Ovary (tissue), 9 donors: ENCODE data around the gene ST3GAL3. TPM values are rescaled to one million over a fixed set of nuclear protein-coding genes. Genes with fewer than 3 reads are reported as not detected.

ENCODE experiments used
- DNase-seq, 5 donors: peaks; one replicate each; pipeline ENCODE4 v3.0.0-alpha.2; 2019 to 2020
- H3K27ac ChIP-seq, 2 donors: fragments of 200-600 bp; one replicate each; pipeline versions ENCODE4 v1.5.1 to v1.8.0; 2019 to 2022
- H3K27me3 ChIP-seq: fragments of 200-600 bp; one replicate; pipeline ENCODE4 v1.8.0; 2022
- H3K36me3 ChIP-seq: fragments of 200-600 bp; sonication (generic); one replicate; pipeline ENCODE4 v1.5.1; 2019
- H3K4me1 ChIP-seq: one replicate; pipeline ENCODE4 v1.8.1; 2013; ENCODE audit warnings: mild to moderate bottlenecking, moderate library complexity; ENCODE audit not compliant: insufficient read depth
- H3K4me3 ChIP-seq: fragments of 200-600 bp; sonication (generic); one replicate; pipeline ENCODE4 v1.5.1; 2017
- H3K9me3 ChIP-seq, 2 donors: fragments of 200-600 bp in 1 of 2; sonication (generic) in 1 of 2; one replicate each; pipeline versions ENCODE4 v1.5.1 to v1.8.1; 2013 to 2019; ENCODE audit warnings: mild to moderate bottlenecking in 1 of 2, moderate library complexity in 1 of 2
- CTCF ChIP-seq, 3 donors: fragments of 450-650 bp in 2 of 3; fragments of 200-600 bp in 1 of 3; IDR thresholded peaks; one replicate each; pipeline versions ENCODE4 v1.5.1 to v1.8.0; 2016 to 2022; ENCODE audit warnings: antibody characterized with exemption in 3 of 3, mild to moderate bottlenecking in 1 of 3
- EP300 ChIP-seq: sonication (generic); formaldehyde crosslinking; IDR thresholded peaks from one replicate; pipeline ENCODE4 v1.6.1; 2017; ENCODE audit warnings: antibody characterized with exemption
- POLR2A ChIP-seq: fragments of 450-650 bp; IDR thresholded peaks from one replicate; pipeline ENCODE4 v1.6.1; 2017; ENCODE audit warnings: antibody characterized with exemption, mild to moderate bottlenecking, moderate library complexity
- WGBS, 3 donors: extraction: QIAGEN DNeasy Blood & Tissue Kit in 1 of 3; methylation state at CpG; one replicate each; pipeline versions ENCODE4 v1.1.5 to v1.1.7; 2013 to 2017; 5-methylcytosine and 5-hydroxymethylcytosine counted together
- intact Hi-C, 4 donors: fragments of 100-400 bp; cut with DNase I; formaldehyde crosslinking; loops; one replicate each; pipeline versions ENCODE4 v1.11.0 to v1.15.1; 2022 to 2023
- polyA plus RNA-seq, 2 donors: library from polyadenylated mRNA; stranded (reverse); fragments of 200-250 nt in 1 of 2; fragments of 350-450 nt in 1 of 2; fragmentation: Illumina TruSeq in 1 of 2; extraction: RNeasy Lipid Tissue Mini Kit (QIAGEN cat#74804) in 1 of 2; gene quantifications; one replicate each; pipeline ENCODE4 v1.2.3, GENCODE V29; 2013 to 2014
- total RNA-seq, 7 donors: library from RNA; depleted of rRNA in 2 of 7; stranded (reverse); fragments of >200 nt in 2 of 7; fragmentation: NEBNext Ultra II Directional in 3 of 7; extraction: Animal tissue kit (Norgen Biotek cat#: 25700) in 3 of 7; gene quantifications; one replicate each; pipeline versions ENCODE4 v1.1.0 to v1.2.4, GENCODE V29; 2016 to 2023
- donor health status: DM: no; HTN: no; CAD: no; lungs with moderate emphysema.
- donor health status: DM: no; HTN: no; CAD: no.
- donor health status: Bipolar disorder and iron deficiency.
- donor health status: DM: yes; HTN: yes; CAD: no.
- donor health status: DM: no; HTN: no; CAD: no.
- donor health status: DM: yes; HTN: yes; CAD: no.

The ST3GAL3 gene
- total and polyA plus RNA-seq, 9 donors, result 11.4 to 43.3 (median 27.1) TPM

GRCh38 chr1:43947061-43947873 is 239.9 kb downstream of the ST3GAL3 start:
- DNase-seq, result peak in 4 of 5 donors; percentile 38 to 69 (median 64)
- Histone ChIP-seq H3K4me3 (peak overlapping the region; percentile 82), H3K27ac (peak overlapping the region in 1 of 2 donors; percentile 98), H3K27me3 (no peaks in the 10 kb centered on the region), H3K36me3 (no peaks in the 10 kb centered on the region), H3K4me1 (peaks cover 9% of the 10 kb centered on the region), H3K9me3 (no peaks in the 10 kb centered on the region)
- intact Hi-C loops, result no loop called here
- TF ChIP-seq POLR2A (no peak), CTCF (IDR thresholded peaks at IDR 0.05) (no peak), EP300 (no peak)
- WGBS, 3 donors, result 2 to 5% (median 3%) methylated on average over 24 to 27 of the region's 27 CpGs

GRCh38 chr1:43947874-43948437 is 240.6 kb downstream of the ST3GAL3 start:
- Histone ChIP-seq H3K4me1 (peaks cover 9% of the 10 kb centered on the region), H3K27me3 (no peaks in the 10 kb centered on the region), H3K9me3 (no peaks in the 10 kb centered on the region), H3K27ac (no peak overlapping the region), H3K36me3 (no peaks in the 10 kb centered on the region), H3K4me3 (peak overlapping the region; percentile 82)
- WGBS, 3 donors, result 0 to 8% (median 5%) methylated on average over 3 of the region's 3 CpGs
- TF ChIP-seq CTCF (IDR thresholded peaks at IDR 0.05) (no peak), EP300 (no peak), POLR2A (no peak)
- DNase-seq, result no peak
- intact Hi-C loops, result no loop called here

- no peak for DNase-seq
These were observed 242.3 kb downstream of the ST3GAL3 start for GRCh38 chr1:43949678-43950077.

More at GRCh38 chr1:43949678-43950077, 242.3 kb downstream of the ST3GAL3 start:
- Histone ChIP-seq H3K27ac (no peak overlapping the region), H3K4me3 (no peak overlapping the region), H3K4me1 (peaks cover 9% of the 10 kb centered on the region), H3K36me3 (no peaks in the 10 kb centered on the region), H3K27me3 (no peaks in the 10 kb centered on the region), H3K9me3 (no peaks in the 10 kb centered on the region)
- WGBS, 3 donors, result 61 to 84% (median 68%) methylated on average over 12 to 13 of the region's 13 CpGs
- intact Hi-C loops, result no loop called here
- TF ChIP-seq EP300 (no peak), CTCF (IDR thresholded peaks at IDR 0.05) (no peak), POLR2A (no peak)
